ENCODE data around the gene RMND5B. TPM values are rescaled to one million over a fixed set of nuclear protein-coding genes. Genes with fewer than 3 reads are reported as not detected.
"Not testable (repeated sequence)": the region's sequence is repeated elsewhere in the genome, so short reads cannot be mapped to it uniquely, and the experiment has no call there.

The RMND5B gene
- total RNA-seq, 1 donor from 2014 or later, result 33.4 TPM

- ATAC-seq, result no peak
- intact Hi-C loops (cut with DNase I), result no loop called here
- no peak for DNase-seq (ENCODE audit: low spot score)
Measured at GRCh38 chr5:178196281-178196812, 65.5 kb downstream of the RMND5B start.

GRCh38 chr5:178196986-178197385 is 66.2 kb downstream of the RMND5B start:
- intact Hi-C loops (cut with DNase I), result no loop called here
- ATAC-seq (no peak), DNase-seq (ENCODE audit: low spot score) (no peak)

- ATAC-seq; intact Hi-C loops (cut with DNase I); DNase-seq (ENCODE audit: low spot score): not testable (repeated sequence)
Measured at GRCh38 chr5:178198151-178198550, 67.3 kb downstream of the RMND5B start.

GRCh38 chr5:178198706-178199105 is 67.9 kb downstream of the RMND5B start:
- intact Hi-C loops (cut with DNase I), result no loop called here
- DNase-seq (ENCODE audit: low spot score), result no peak
- no peak for ATAC-seq

GRCh38 chr5:178199581-178200434 is 69.0 kb downstream of the RMND5B start:
- ATAC-seq (no peak), DNase-seq (ENCODE audit: low spot score) (no peak)
- intact Hi-C loops (cut with DNase I), result no loop called here

Other genes starting within 250 kb of the RMND5B start
- gene PROP1, start 134.8 kb upstream of the RMND5B start, total RNA-seq, result not detected
- 2.6 TPM for gene N4BP3, start 17.5 kb upstream of the RMND5B start, total RNA-seq
- gene NHP2, start 22.9 kb downstream of the RMND5B start, total RNA-seq, result 65.0 TPM
- not detected for gene GMCL2, start 56.4 kb downstream of the RMND5B start, total RNA-seq
- gene HNRNPAB, start 73.5 kb downstream of the RMND5B start, total RNA-seq, result 88.0 TPM
- 133 TPM for gene PHYKPL, start 101.8 kb downstream of the RMND5B start, total RNA-seq